ENCODE measurements around the gene C1orf232.

- no peak for TF ChIP-seq EZH2phosphoT487 (IDR thresholded peaks at IDR 0.05; ENCODE audit: borderline replicate concordance)
- no peak for TF ChIP-seq SP1 (IDR thresholded peaks at IDR 0.05; ENCODE audit: low read depth)
- no peak for TF ChIP-seq EGR1 (IDR thresholded peaks at IDR 0.05; ENCODE audit: low read depth)
- no peak for TF ChIP-seq REST (IDR thresholded peaks at IDR 0.05; ENCODE audit: low read depth)
- no peak for TF ChIP-seq CTCF (IDR thresholded peaks at IDR 0.05 in 2 of 3, conservative IDR thresholded peaks at IDR 0.05 in 1 of 3; ENCODE audit: borderline replicate concordance in 1 of 3, insufficient read depth in 1 of 3, low read depth in 2 of 3, low read length in 2 of 3)
- no peak for TF ChIP-seq TCF7L2 (IDR thresholded peaks at IDR 0.05; ENCODE audit: borderline replicate concordance, extremely low read depth, insufficient read depth, insufficient read length)
- no peak for TF ChIP-seq POLR2AphosphoS5 (IDR thresholded peaks at IDR 0.05; ENCODE audit: low read depth, low read length)
Measured at GRCh38 chr1:26155370-26156284, 13.1 kb downstream of the C1orf232 start.
